Thymus (tissue), 11 donors: ENCODE results near the gene ERC2. TPM values are rescaled to one million over a fixed set of nuclear protein-coding genes. Genes with fewer than 3 reads are reported as not detected.

Source experiments
- DNase-seq, 9 donors: peaks; one replicate each; pipeline ENCODE4 v3.0.0-alpha.2; 2013; ENCODE audit warnings: low spot score in 9 of 9, low read depth in 6 of 9, missing footprints in 1 of 9
- H3K27ac ChIP-seq, 2 donors: one replicate each; pipeline ENCODE4 v1.5.1; 2013; ENCODE audit warnings: control low read depth in 1 of 2, low read depth in 1 of 2, low read length in 1 of 2, mild to moderate bottlenecking in 1 of 2, moderate library complexity in 1 of 2
- H3K27me3 ChIP-seq, 2 donors: one replicate each; pipeline ENCODE4 v1.5.1; 2013; ENCODE audit warnings: low read length in 1 of 2; ENCODE audit not compliant: control insufficient read depth in 2 of 2, insufficient read depth in 1 of 2
- H3K36me3 ChIP-seq, 2 donors: one replicate each; pipeline ENCODE4 v1.5.1; 2013; ENCODE audit warnings: low read length in 1 of 2, mild to moderate bottlenecking in 1 of 2, moderate library complexity in 1 of 2; ENCODE audit not compliant: control insufficient read depth in 2 of 2, insufficient read depth in 2 of 2
- H3K4me1 ChIP-seq, 2 donors: one replicate each; pipeline ENCODE4 v1.5.1; 2013; ENCODE audit warnings: low read length in 2 of 2; ENCODE audit not compliant: control insufficient read depth in 2 of 2, insufficient read depth in 2 of 2
- H3K4me3 ChIP-seq, 2 donors: one replicate each; pipeline ENCODE4 v1.5.1; 2013; ENCODE audit warnings: low read length in 2 of 2, control low read depth in 1 of 2, mild to moderate bottlenecking in 1 of 2
- H3K9me3 ChIP-seq, 2 donors: one replicate each; pipeline ENCODE4 v1.5.1; 2013; ENCODE audit warnings: low read length in 1 of 2, mild to moderate bottlenecking in 1 of 2; ENCODE audit not compliant: control insufficient read depth in 2 of 2, insufficient read depth in 1 of 2
- WGBS: extraction: QIAGEN DNeasy Blood & Tissue Kit; methylation state at CpG from one replicate; pipeline ENCODE4 v1.1.7; 2013; 5-methylcytosine and 5-hydroxymethylcytosine counted together
- polyA plus RNA-seq: library from polyadenylated mRNA; stranded (reverse); fragments of 200-250 nt; gene quantifications from one replicate; pipeline ENCODE4 v1.2.3, GENCODE V29; 2013
- total RNA-seq: library from RNA; stranded (reverse); fragments of 120-200 nt; gene quantifications from one replicate; pipeline ENCODE4 v1.2.4, GENCODE V29; 2013
- donor health status: healthy.

Gene ERC2
- total and polyA plus RNA-seq, 2 donors = 0.28 to 0.50 TPM

- Histone ChIP-seq H3K4me3 (no peak overlapping the region), H3K27ac (no peak overlapping the region), H3K4me1 (no peaks in the 10 kb centered on the region), H3K27me3 (no peaks in the 10 kb centered on the region), H3K9me3 (no peaks in the 10 kb centered on the region), H3K36me3 (no peaks in the 10 kb centered on the region)
- DNase-seq = no peak
- 98% methylated on average over 1 of the region's 1 CpG for WGBS
Observed at GRCh38 chr3:56154297-56154696, 314.0 kb downstream of the ERC2 start.

- WGBS = 82% methylated on average over 3 of the region's 3 CpGs
- H3K27ac ChIP-seq = no peak overlapping the region
- H3K27me3 ChIP-seq = no peaks in the 10 kb centered on the region
- H3K4me1 ChIP-seq = no peaks in the 10 kb centered on the region
- no peak for DNase-seq
- no peak overlapping the region for H3K4me3 ChIP-seq
- no peaks in the 10 kb centered on the region for H3K36me3 ChIP-seq
- no peaks in the 10 kb centered on the region for H3K9me3 ChIP-seq
Observed at GRCh38 chr3:56147354-56147753, 320.9 kb downstream of the ERC2 start.

- H3K27me3 ChIP-seq = no peaks in the 10 kb centered on the region
- H3K27ac ChIP-seq = no peak overlapping the region
- no peak for DNase-seq
- H3K9me3 ChIP-seq = no peaks in the 10 kb centered on the region
- H3K4me3 ChIP-seq = no peak overlapping the region
- no peaks in the 10 kb centered on the region for H3K36me3 ChIP-seq
- no peaks in the 10 kb centered on the region for H3K4me1 ChIP-seq
- WGBS = 93% methylated on average over 2 of the region's 2 CpGs
Observed at GRCh38 chr3:56145410-56145809, 322.9 kb downstream of the ERC2 start.

- H3K27ac ChIP-seq = no peak overlapping the region
- no peak for DNase-seq
- no peaks in the 10 kb centered on the region for H3K27me3 ChIP-seq
- no peaks in the 10 kb centered on the region for H3K4me1 ChIP-seq
- no peak overlapping the region for H3K4me3 ChIP-seq
- no peaks in the 10 kb centered on the region for H3K36me3 ChIP-seq
- WGBS = 97% methylated on average over 4 of the region's 4 CpGs
- H3K9me3 ChIP-seq = no peaks in the 10 kb centered on the region
Observed at GRCh38 chr3:56144805-56145204, 323.5 kb downstream of the ERC2 start.

GRCh38 chr3:56137415-56137814 is 330.9 kb downstream of the ERC2 start:
- H3K36me3 ChIP-seq = no peaks in the 10 kb centered on the region
- H3K4me1 ChIP-seq = no peaks in the 10 kb centered on the region
- H3K9me3 ChIP-seq = no peaks in the 10 kb centered on the region
- DNase-seq = no peak
- no peaks in the 10 kb centered on the region for H3K27me3 ChIP-seq
- H3K27ac ChIP-seq = no peak overlapping the region
- 96% methylated on average over 1 of the region's 1 CpG for WGBS
- no peak overlapping the region for H3K4me3 ChIP-seq

GRCh38 chr3:56136514-56136913 is 331.8 kb downstream of the ERC2 start:
- no peak overlapping the region for H3K4me3 ChIP-seq
- no peak overlapping the region for H3K27ac ChIP-seq
- no peak for DNase-seq
- no peaks in the 10 kb centered on the region for H3K27me3 ChIP-seq
- H3K4me1 ChIP-seq = no peaks in the 10 kb centered on the region
- H3K9me3 ChIP-seq = no peaks in the 10 kb centered on the region
- no peaks in the 10 kb centered on the region for H3K36me3 ChIP-seq
- 76% methylated on average over 2 of the region's 2 CpGs for WGBS

- no peaks in the 10 kb centered on the region for H3K36me3 ChIP-seq
- no peaks in the 10 kb centered on the region for H3K9me3 ChIP-seq
- H3K4me1 ChIP-seq = no peaks in the 10 kb centered on the region
- WGBS = 96% methylated on average over 4 of the region's 4 CpGs
- no peak for DNase-seq
- no peaks in the 10 kb centered on the region for H3K27me3 ChIP-seq
- no peak overlapping the region for H3K27ac ChIP-seq
- no peak overlapping the region for H3K4me3 ChIP-seq
Observed at GRCh38 chr3:56135941-56136340, 332.3 kb downstream of the ERC2 start.

- no peak overlapping the region for H3K27ac ChIP-seq
- DNase-seq = no peak
- H3K4me1 ChIP-seq = no peaks in the 10 kb centered on the region
- H3K9me3 ChIP-seq = no peaks in the 10 kb centered on the region
- WGBS = 97% methylated on average over 2 of the region's 2 CpGs
- H3K4me3 ChIP-seq = no peak overlapping the region
- H3K36me3 ChIP-seq = no peaks in the 10 kb centered on the region
- H3K27me3 ChIP-seq = no peaks in the 10 kb centered on the region
Observed at GRCh38 chr3:56133423-56133822, 334.8 kb downstream of the ERC2 start.

GRCh38 chr3:56132762-56133161 is 335.5 kb downstream of the ERC2 start:
- Histone ChIP-seq H3K4me1 (no peaks in the 10 kb centered on the region), H3K9me3 (no peaks in the 10 kb centered on the region), H3K36me3 (no peaks in the 10 kb centered on the region), H3K27me3 (no peaks in the 10 kb centered on the region), H3K27ac (no peak overlapping the region), H3K4me3 (no peak overlapping the region)
- DNase-seq = no peak
- 89% methylated on average over 3 of the region's 3 CpGs for WGBS

- Histone ChIP-seq H3K9me3 (no peaks in the 10 kb centered on the region), H3K4me3 (no peak overlapping the region), H3K4me1 (no peaks in the 10 kb centered on the region), H3K36me3 (no peaks in the 10 kb centered on the region), H3K27ac (no peak overlapping the region), H3K27me3 (no peaks in the 10 kb centered on the region)
- 87% methylated on average over 3 of the region's 3 CpGs for WGBS
- DNase-seq = no peak
Observed at GRCh38 chr3:56131974-56132590, 336.2 kb downstream of the ERC2 start.
